MM.1S (cell line): Measurements from ENCODE around the gene ITGA5.

Source experiments
- EZH2phosphoT487 ChIP-seq: fragments of 300-600 bp; sonication (generic); IDR thresholded peaks from 2 replicates; pipeline ENCODE4 v1.6.1; 2018; ENCODE audit warnings: antibody characterized with exemption, low read length
- TF ChIP-seq, protein P1 (sequence below): fragments of 300-600 bp; sonication (generic); IDR thresholded peaks from 2 replicates; pipeline ENCODE4 v1.5.1; 2016; ENCODE audit warnings: antibody characterized with exemption, low read length, mixed read lengths

DNA sequence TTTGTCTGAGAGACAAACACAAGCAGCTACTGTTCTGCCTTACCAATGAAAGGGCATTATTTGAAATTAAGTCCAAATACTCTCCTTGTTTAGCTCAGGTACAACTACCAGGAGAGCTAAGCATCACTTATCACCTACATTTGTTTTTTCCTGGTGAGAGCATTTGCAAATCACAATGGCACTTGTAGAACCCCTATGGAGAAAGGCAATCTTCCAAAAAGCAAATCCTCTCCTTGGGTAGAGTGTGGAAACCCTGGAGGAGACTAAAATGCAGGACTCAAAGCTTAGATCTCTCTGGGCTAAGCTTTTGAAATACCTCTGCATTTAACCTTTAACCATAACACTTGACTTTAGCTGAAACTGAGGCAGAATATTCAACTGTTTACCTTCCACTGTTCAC lies 33.6 kb upstream of the ITGA5 start:
- TF ChIP-seq, protein P1, sequence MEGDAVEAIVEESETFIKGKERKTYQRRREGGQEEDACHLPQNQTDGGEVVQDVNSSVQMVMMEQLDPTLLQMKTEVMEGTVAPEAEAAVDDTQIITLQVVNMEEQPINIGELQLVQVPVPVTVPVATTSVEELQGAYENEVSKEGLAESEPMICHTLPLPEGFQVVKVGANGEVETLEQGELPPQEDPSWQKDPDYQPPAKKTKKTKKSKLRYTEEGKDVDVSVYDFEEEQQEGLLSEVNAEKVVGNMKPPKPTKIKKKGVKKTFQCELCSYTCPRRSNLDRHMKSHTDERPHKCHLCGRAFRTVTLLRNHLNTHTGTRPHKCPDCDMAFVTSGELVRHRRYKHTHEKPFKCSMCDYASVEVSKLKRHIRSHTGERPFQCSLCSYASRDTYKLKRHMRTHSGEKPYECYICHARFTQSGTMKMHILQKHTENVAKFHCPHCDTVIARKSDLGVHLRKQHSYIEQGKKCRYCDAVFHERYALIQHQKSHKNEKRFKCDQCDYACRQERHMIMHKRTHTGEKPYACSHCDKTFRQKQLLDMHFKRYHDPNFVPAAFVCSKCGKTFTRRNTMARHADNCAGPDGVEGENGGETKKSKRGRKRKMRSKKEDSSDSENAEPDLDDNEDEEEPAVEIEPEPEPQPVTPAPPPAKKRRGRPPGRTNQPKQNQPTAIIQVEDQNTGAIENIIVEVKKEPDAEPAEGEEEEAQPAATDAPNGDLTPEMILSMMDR, result no peak
- no peak for TF ChIP-seq EZH2phosphoT487
